HG02642 (cell line): Measurements from ENCODE around the gene KLK1.
"Not testable (repeated sequence)": the region's sequence is repeated elsewhere in the genome, so short reads cannot be mapped to it uniquely, and the experiment has no call there.

ENCODE experiments used
- ATAC-seq: cut with Tn5 transposase; IDR thresholded peaks from one replicate; pipeline ENCODE4 v1.9.1; 2021; ENCODE audit warnings: mild to moderate bottlenecking; ENCODE audit not compliant: unreplicated experiment, poor library complexity

The KLK1 gene

GRCh38 chr19:50794074-50794875 is 29.3 kb downstream of the KLK1 start:
- no peak for ATAC-seq

- ATAC-seq, result no peak
These were observed 30.0 kb downstream of the KLK1 start for GRCh38 chr19:50793558-50794065.

GRCh38 chr19:50792272-50793250 is 31.0 kb downstream of the KLK1 start:
- no peak for ATAC-seq

DNA sequence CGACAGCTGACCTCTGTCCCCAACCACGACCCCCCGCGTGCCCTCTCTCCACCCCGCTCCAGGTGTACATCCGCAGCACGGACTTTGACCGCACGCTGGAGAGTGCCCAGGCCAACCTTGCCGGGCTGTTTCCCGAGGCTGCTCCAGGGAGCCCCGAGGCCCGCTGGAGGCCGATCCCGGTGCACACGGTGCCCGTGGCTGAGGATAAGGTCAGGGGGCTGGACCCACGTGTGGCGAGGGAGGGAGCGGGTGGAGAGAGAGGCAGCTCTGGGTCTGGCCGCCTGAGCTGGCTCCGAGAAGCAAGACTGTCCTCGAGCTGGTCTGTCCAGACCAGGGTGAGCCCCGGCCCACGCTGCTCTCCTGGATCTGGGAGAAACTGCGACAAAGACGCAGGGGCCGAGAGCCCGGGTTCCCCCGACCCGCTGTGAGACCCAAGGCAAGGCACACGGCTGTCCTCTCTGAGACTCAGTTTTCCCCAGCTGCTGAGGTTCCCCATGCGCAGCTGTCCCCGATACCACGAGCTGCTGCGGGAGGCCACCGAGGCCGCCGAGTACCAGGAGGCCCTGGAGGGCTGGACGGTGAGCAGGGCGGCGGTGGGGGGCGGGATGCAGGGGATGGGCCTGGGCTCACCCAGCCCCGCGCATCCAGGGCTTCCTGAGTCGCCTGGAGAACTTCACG is 31.9 kb downstream of the KLK1 start:
- no peak for ATAC-seq

- no peak for ATAC-seq
These were observed 32.6 kb downstream of the KLK1 start for GRCh38 chr19:50790922-50791467.

DNA sequence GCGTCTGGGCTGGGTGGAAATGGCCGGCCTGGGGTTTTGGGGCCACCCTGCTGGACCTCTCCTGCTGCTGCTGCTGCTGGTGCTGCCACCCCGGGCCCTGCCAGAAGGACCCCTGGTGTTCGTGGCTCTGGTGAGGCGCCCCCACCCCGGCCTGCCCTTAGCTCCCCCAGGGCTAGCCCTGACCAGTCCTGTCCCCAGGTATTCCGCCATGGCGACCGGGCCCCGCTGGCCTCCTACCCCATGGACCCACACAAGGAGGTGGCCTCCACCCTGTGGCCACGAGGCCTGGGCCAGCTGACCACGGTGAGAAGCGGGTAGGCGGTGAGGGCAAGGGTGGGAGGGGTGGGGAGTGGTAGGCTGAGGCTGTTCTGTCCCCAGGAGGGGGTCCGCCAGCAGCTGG is 33.2 kb downstream of the KLK1 start, which contains the start of gene ACP4:
TSS of gene ACP4 (plus strand) at position 20 of the 400 bp plus-strand sequence. CDS start at position 20, 0 bp downstream.
- ATAC-seq, result no peak

DNA sequence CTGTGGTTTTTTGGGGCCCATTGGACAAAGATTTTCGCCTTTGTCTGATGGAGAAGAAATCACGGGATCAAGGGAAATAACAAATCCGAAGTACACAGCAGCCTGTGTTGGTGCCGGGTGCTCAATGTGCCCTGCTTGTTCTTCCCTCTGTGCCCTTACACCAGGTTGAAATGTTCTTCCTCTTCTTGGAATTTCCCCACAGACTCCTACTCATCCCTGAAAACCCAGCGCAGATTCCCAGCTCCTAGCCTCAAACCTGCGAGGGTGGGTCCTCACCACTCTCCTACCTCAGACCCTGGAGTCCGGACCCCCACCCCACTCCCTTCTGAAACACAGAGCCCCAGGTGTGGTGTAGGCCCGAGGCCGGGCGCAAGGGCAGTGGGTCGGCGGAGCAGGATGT is 38.3 kb downstream of the KLK1 start:
- no peak for ATAC-seq

DNA sequence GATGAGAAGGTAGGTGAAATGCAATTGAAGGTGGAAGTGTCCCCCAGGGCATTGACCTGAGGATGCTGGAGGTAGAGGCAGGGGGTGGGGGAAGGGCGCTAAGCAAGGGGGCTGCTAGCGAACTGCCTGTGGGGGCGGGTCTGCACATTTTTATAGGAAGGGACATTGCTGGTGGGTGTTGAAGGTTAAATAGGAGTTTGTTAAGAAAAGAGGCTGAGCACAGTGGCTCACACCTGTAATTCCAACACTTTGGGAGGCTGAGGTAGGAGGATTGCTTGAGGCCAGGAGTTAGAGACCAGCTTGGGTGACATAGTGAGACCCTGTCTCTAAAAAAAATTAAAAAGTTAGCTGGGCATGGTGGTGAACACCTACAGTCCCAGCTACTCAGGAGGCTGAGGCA is 38.9 kb downstream of the KLK1 start:
- no peak for ATAC-seq

DNA sequence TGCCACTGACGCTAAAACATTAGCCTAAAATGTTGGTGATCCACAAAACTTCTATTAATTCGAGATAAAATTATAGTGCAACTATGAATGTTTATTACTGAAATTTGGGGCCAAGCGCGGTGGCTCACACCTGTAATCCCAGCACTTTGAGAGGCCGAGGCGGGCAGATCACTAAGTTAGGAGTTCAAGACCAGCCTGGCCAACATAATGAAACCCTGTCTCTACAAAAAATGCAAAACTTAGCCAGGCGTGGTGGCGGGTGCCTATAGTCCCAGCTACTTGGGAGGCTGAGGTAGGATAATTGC is 39.8 kb downstream of the KLK1 start:
- not testable (repeated sequence) for ATAC-seq

DNA sequence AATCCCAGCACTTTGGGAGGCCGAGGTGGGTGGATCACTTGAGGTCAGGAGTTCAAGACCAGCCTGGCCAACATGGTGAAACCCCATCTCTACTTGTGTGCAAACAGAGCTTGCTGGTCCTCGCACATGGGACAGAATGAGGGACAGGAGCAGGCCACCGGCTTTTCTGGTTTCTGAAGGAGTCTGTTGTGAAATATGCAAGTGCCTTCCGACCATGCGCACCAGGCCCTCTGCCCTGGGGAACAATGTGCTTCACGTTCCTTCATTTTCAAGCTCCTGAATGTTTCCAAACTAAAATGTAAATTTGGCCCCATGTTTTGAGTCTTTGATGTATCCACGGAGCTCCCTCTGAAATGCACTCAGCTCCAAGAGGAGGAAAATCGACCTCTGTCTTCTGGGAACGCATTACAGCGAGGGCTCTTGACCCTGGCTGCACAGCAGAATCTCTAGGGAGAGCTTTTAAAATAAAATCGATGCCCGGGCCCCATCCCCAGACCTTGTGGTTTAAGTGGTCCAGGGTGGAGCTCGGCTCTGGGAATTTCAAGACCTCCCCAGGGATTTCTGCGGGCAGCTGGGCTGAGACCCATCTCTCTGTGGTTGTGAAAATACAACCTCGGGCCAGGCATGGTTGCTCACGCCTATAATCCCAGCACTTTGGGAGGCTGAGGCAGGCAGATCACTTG is 42.7 kb downstream of the KLK1 start:
- ATAC-seq, result no peak

GRCh38 chr19:50779504-50780457 is 43.8 kb downstream of the KLK1 start:
- ATAC-seq, result no peak

GRCh38 chr19:50778906-50779430 is 44.6 kb downstream of the KLK1 start:
- no peak for ATAC-seq

DNA sequence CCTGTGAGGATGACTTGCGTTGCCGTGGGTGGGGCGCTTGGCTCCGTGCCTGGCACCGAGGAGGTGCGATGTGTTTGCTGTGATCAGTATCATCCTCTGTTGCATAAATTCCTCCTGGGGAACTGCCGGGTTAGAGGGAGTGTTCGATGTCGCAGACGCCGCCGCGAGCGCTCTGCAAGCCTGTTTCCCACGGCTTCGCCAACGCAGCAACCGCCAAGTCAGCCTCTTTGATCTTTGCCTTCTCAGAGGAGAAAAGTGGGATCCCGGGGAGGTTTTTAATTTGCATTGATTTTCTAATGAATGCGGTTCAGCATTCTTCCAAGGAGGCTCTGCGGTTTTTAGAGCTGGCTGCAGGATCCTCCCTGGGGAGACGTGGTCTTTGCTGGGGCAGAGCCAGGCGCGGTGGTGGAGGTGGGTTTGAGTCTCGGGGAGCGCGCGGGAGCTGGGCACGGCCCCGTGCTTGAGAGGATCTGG is 45.7 kb downstream of the KLK1 start:
- no peak for ATAC-seq

- ATAC-seq, result no peak
These were observed 46.3 kb downstream of the KLK1 start for GRCh38 chr19:50777261-50777660.

DNA sequence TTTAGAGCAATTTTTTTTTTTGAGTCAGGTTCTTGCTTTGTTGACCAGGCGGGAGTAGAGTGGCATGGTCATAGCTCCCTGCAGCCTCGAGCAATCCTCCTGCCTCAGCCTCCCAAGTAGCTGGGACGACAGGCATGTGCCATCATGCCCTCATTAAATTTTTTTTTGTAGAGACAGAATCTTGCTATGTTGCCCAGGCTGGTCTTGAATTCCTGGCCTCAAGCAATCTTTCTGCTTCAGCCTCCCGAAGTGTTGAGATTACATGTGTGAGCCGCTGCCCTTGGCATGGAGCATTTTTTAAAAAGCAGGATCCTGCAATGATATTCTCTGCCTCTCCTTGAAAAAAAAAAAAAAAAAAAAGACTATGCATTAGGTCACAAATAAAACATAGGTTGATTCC is 47.5 kb downstream of the KLK1 start:
- ATAC-seq, result no peak

DNA sequence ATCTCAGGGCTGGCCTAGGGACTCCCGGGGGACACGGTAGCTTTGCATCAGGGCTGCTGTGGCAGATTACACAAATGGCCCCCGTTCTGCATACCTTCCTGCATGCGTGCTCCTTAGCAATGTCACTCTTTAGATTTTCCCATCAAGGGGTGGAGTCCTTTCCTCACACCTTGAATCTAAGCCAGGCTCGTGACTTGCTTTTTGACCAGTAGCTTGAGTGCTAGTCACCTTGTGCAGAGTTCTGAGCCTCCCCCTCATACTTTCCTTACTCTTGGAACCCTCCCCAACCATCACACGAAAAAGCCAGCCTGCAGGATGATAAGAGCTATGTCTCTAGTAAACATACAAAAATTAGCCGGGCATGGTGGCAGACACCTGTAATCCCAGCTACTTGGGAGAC is 50.1 kb downstream of the KLK1 start:
- ATAC-seq, result not testable (repeated sequence)

DNA sequence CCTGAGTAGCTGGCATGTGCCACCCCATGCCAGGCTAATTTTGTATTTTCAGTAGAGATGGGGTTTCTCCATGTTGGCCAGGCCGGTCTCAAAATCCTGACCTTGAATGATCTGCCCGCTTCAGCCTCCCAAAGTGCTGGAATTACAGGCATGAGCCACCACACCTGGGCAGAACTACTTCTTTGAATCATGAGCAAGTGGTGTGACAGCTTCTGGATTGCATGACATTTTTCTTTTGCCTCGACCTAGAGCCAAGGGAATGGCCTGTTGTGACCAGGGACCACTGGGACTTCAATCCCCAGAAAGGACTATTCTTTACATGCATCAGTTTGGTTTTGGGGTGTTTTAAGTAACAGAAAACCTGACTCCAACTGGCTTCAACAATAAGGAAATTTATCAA is 50.7 kb downstream of the KLK1 start:
- not testable (repeated sequence) for ATAC-seq

DNA sequence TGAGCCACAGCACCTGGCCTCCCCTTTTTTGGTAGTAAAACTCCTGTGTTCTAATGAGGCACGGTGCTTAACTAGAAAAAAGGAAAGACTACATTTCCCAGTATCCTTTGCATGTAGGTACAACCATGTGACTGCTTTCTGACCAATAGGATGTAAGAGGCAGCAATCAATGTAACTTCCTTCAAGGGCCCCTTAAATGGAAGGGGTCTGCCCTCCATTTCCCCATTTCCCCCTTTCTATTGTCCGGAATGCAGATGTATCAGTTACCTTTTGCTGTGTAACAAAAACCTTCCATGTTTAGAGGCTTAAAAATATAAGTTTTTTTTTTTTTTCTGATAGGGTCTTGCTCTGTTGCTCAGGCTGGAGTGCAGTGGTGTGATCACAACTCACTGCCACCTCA is 51.1 kb downstream of the KLK1 start:
- no peak for ATAC-seq
